A549 (cell line): Measurements from ENCODE around the gene TAGAP. TPM values are rescaled to one million over a fixed set of nuclear protein-coding genes. Genes with fewer than 3 reads are reported as not detected.

Source experiments
- ATAC-seq, 2 experiments: fragments of 200-7000 bp in 1 of 2; fragments of >200 bp in 1 of 2; cut with Nextera tagmentation in 1 of 2; cut with Tn5 transposase in 1 of 2; 3 replicates each; pipeline versions ENCODE4 v1.8.0 to v1.9.1; 2018 to 2020; ENCODE audit warnings: mild to moderate bottlenecking in 1 of 2, moderate library complexity in 1 of 2
- CTCF ChIA-PET: fragments of 300-600 bp; sonication (Branson Sonifier 250); formaldehyde crosslinking; extraction: SDS; loops from one replicate; lab custom pipeline; 2021; ENCODE audit warnings: antibody characterized with exemption, inconsistent platforms; lab: Yijun Ruan, JAX
- POLR2A ChIA-PET: fragments of 350-600 bp; formaldehyde crosslinking; extraction: SDS; loops from one replicate; lab custom pipeline; 2021; ENCODE audit warnings: antibody characterized with exemption, inconsistent platforms; lab: Yijun Ruan, JAX
- DNase-seq, 2 experiments: peaks; one replicate each; pipeline versions ENCODE4 v3.0.0 to v3.0.0-alpha.2; 2011 to 2016; ENCODE audit warnings: low read depth in 1 of 2, low spot score in 1 of 2
- FAIRE-seq: peaks from 2 replicates; lab custom pipeline; 2011; peaks lifted over from hg19 to GRCh38; lab: Jason Lieb, UNC
- H3K27ac ChIP-seq, 2 experiments: fragments of >200 bp; sonication (Bioruptor Twin); formaldehyde crosslinking; 3 replicates each; pipeline ENCODE4 v1.5.1; 2016 to 2017
- H3K4me1 ChIP-seq: fragments of >200 bp; sonication (Bioruptor Twin); formaldehyde crosslinking; 3 replicates; pipeline ENCODE4 v1.6.1; 2016
- H3K4me2 ChIP-seq: fragments of >200 bp; sonication (Bioruptor Twin); formaldehyde crosslinking; 3 replicates; pipeline ENCODE4 v1.6.1; 2016
- H3K4me3 ChIP-seq: fragments of >200 bp; sonication (Bioruptor Twin); formaldehyde crosslinking; 3 replicates; pipeline ENCODE4 v1.5.1; 2016
- H3K9me3 ChIP-seq: fragments of >200 bp; sonication (Bioruptor Twin); formaldehyde crosslinking; 3 replicates; pipeline ENCODE4 v1.6.1; 2016
- BHLHE40 ChIP-seq: IDR thresholded peaks from 2 replicates; pipeline ENCODE4 v1.6.1; 2012; ENCODE audit warnings: low read depth, low read length, inconsistent platforms
- CBX2 ChIP-seq: fragments of 200-600 bp; sonication (generic); IDR thresholded peaks from 2 replicates; pipeline ENCODE4 v1.6.1; 2016; ENCODE audit warnings: low read depth, mild to moderate bottlenecking, borderline replicate concordance
- CBX8 ChIP-seq: fragments of 200-600 bp; sonication (generic); IDR thresholded peaks from 2 replicates; pipeline ENCODE4 v1.6.1; 2016
- E2F6 ChIP-seq: IDR thresholded peaks from 2 replicates; pipeline ENCODE4 v1.6.1; 2012; ENCODE audit warnings: low read depth, borderline replicate concordance
- EHMT2 ChIP-seq: fragments of 200-600 bp; sonication (generic); IDR thresholded peaks from 2 replicates; pipeline ENCODE4 v1.6.1; 2016; ENCODE audit warnings: antibody characterized with exemption, low read depth, mild to moderate bottlenecking, moderate library complexity
- HDAC2 ChIP-seq: fragments of 200-600 bp; sonication (generic); IDR thresholded peaks from 2 replicates; pipeline ENCODE4 v1.6.1; 2016
- HES2 ChIP-seq: fragments of >200 bp; sonication (Bioruptor Twin); formaldehyde crosslinking; IDR thresholded peaks from 2 replicates; pipeline ENCODE4 v1.6.1; 2016
- HEYL ChIP-seq: fragments of 250-450 bp; sonication (Bioruptor Pico); IDR thresholded peaks from 2 replicates; pipeline ENCODE4 v1.8.0; 2021; ENCODE audit warnings: mild to moderate bottlenecking, moderate library complexity
- HOXB5 ChIP-seq: fragments of 250-450 bp; sonication (Bioruptor Pico); IDR thresholded peaks from 2 replicates; pipeline ENCODE4 v1.5.0; 2020; ENCODE audit warnings: mild to moderate bottlenecking, moderate library complexity
- JUN ChIP-seq, 2 experiments: fragments of >200 bp; sonication (Bioruptor Twin); formaldehyde crosslinking; IDR thresholded peaks; 2 replicates in 1 of 2; 3 replicates in 1 of 2; pipeline ENCODE4 v1.6.1; 2016 to 2017
- JUNB ChIP-seq: fragments of >200 bp; sonication (Bioruptor Twin); formaldehyde crosslinking; IDR thresholded peaks from 2 replicates; pipeline ENCODE4 v1.6.1; 2016
- MAFK ChIP-seq: fragments of 450-650 bp; IDR thresholded peaks from 2 replicates; pipeline ENCODE4 v1.6.1; 2014; ENCODE audit not compliant: partially characterized antibody
- MAZ ChIP-seq: fragments of 150-350 bp; IDR thresholded peaks from 2 replicates; pipeline ENCODE4 v1.6.1; 2014; ENCODE audit warnings: antibody characterized with exemption, low read depth, low read length, borderline replicate concordance
- MYC ChIP-seq: IDR thresholded peaks from 2 replicates; pipeline ENCODE4 v1.6.1; 2012; ENCODE audit warnings: mild to moderate bottlenecking, inconsistent platforms, low read length, improper control_type of control experiment, borderline replicate concordance
- REST ChIP-seq: fragments of 200-600 bp; sonication (generic); IDR thresholded peaks from 2 replicates; pipeline ENCODE4 v1.6.1; 2016; ENCODE audit warnings: antibody characterized with exemption, mild to moderate bottlenecking, moderate library complexity
- SREBF2 ChIP-seq: fragments of 450-650 bp; IDR thresholded peaks from 2 replicates; pipeline ENCODE4 v1.6.1; 2014; ENCODE audit warnings: mild to moderate bottlenecking, moderate library complexity
- ZSCAN20 ChIP-seq: fragments of 250-450 bp; sonication (Bioruptor Pico); IDR thresholded peaks from 2 replicates; pipeline ENCODE4 v1.8.0; 2022; ENCODE audit warnings: mild to moderate bottlenecking, moderate library complexity
- WGBS: methylation state at CpG from one replicate; pipeline ENCODE4 v1.1.6; 2017; ENCODE audit errors: missing lambda C conversion rate; 5-methylcytosine and 5-hydroxymethylcytosine counted together
- polyA plus RNA-seq, 4 experiments: library from polyadenylated mRNA; depleted of rRNA in 3 of 4; stranded (reverse); fragments of >200 nt; fragmentation: RNase III in 1 of 4; extraction: RNeasy Plus Mini Kit Qiagen cat#74134 plus additional on column Dnase treatment in 1 of 4; gene quantifications; 2 replicates in 3 of 4; 3 replicates in 1 of 4; pipeline ENCODE4 v1.2.3, GENCODE V29; 2011 to 2017

TAGAP gene
- polyA plus RNA-seq, 2 of the 4 experiments (the other 2 are of a cell fraction): not detected

GRCh38 chr6:159037756-159038290 lies 7.0 kb downstream of the TAGAP start:
- no peak overlapping the region for H3K4me3 ChIP-seq
- FAIRE-seq (no peak), DNase-seq (no peak), ATAC-seq (no peak)
- 63% methylated on average over 5 of the region's 5 CpGs for WGBS
- no peak overlapping the region for H3K27ac ChIP-seq
- ChIA-PET POLR2A (no interaction called here), CTCF (no interaction called here)
- no peaks in the 10 kb centered on the region for H3K9me3 ChIP-seq
- H3K4me2 ChIP-seq: no peak overlapping the region
- TF ChIP-seq HDAC2 (no peak), MYC (no peak), MAZ (no peak), HOXB5 (CRISPR knock-in tag) (no peak)
- H3K4me1 ChIP-seq: no peaks in the 10 kb centered on the region

GRCh38 chr6:159036673-159037072 lies 8.1 kb downstream of the TAGAP start:
- Histone ChIP-seq H3K4me3 (no peak overlapping the region), H3K9me3 (no peaks in the 10 kb centered on the region), H3K4me1 (no peaks in the 10 kb centered on the region)
- DNase-seq: no peak
- POLR2A ChIA-PET: no interaction called here
- TF ChIP-seq SREBF2 (no peak), CBX8 (no peak), JUNB (no peak), E2F6 (no peak), HES2 (no peak), EHMT2 (no peak)
- TF ChIP-seq, all 56 proteins: peak for 0
- CTCF ChIA-PET: interaction anchor here (1.2 kb wide), 1 partner anchor 98 kb away, joined by 3 read pairs; no protein-coding TSS in a partner anchor
- Histone ChIP-seq H3K4me2 (no peak overlapping the region), H3K27ac (no peak overlapping the region)
- ATAC-seq: no peak
- FAIRE-seq: no peak
- WGBS: 88% methylated on average over 5 of the region's 14 CpGs

GRCh38 chr6:159035891-159036290 lies 8.9 kb downstream of the TAGAP start:
- FAIRE-seq (no peak), DNase-seq (no peak), ATAC-seq (no peak)
- H3K4me3 ChIP-seq: no peak overlapping the region
- no peak overlapping the region for H3K4me2 ChIP-seq
- WGBS: 73% methylated on average over 10 of the region's 17 CpGs
- ChIA-PET CTCF (interaction anchor here (1.2 kb wide), 1 partner anchor 99 kb away, joined by 3 read pairs; no protein-coding TSS in a partner anchor), POLR2A (no interaction called here)
- no peak overlapping the region for H3K27ac ChIP-seq
- TF ChIP-seq HEYL (no peak), JUN (IDR thresholded peaks at IDR 0.05) (no peak), ZSCAN20 (no peak), CBX2 (no peak), BHLHE40 (no peak), MAFK (no peak), REST (no peak)
- H3K4me1 ChIP-seq: no peaks in the 10 kb centered on the region
- H3K9me3 ChIP-seq: no peaks in the 10 kb centered on the region
